CD4-positive, alpha-beta T cell treated with Interleukin-4 for 1 hour (primary cell): ENCODE data around the gene KCNG4.
"Not testable (repeated sequence)": the region's sequence is repeated elsewhere in the genome, so short reads cannot be mapped to it uniquely, and the experiment has no call there.

Experiments
- DNase-seq, 2 donors: peaks; one replicate each; pipeline ENCODE4 v3.0.0-alpha.2; 2020 to 2022

Gene KCNG4

DNA sequence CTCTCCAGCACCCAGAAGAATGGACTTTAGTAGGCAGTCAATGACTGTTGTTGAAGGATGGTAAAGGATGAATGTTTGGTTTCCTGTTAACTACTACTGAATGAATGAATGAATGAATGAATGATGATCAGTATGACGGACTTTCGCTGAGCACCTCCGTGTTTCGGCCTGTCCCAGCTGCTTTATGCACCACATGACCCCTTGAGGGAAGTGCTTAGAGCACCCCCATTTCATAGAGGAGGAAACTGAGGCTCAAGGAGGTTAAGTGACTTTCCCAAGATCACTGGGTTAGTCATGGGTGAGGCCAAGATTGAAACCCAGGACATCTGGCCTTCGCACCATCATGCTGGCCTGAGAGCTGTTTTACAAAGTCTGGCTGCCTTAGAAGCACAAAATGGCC is 6.8 kb downstream of the KCNG4 start:
- no peak for DNase-seq

DNA sequence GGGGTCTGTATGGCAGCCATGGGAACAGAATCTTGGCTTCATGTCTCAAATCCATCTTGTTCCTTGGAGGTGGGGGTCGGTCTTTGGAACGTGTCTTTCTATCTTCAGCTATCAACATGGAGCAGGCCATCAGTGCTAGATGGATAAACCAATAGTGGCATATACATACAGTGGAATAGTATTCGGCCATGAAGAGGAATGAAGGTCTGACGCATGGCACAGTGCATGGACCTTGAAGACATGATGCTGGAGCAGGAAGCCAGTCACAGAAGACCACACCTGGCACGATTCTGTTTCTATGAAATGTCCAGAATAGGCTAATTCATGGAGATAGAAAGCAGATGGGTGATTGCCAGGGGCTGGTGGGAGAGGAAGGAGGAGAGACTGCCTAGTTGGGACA is 7.8 kb downstream of the KCNG4 start:
- no peak for DNase-seq

DNA sequence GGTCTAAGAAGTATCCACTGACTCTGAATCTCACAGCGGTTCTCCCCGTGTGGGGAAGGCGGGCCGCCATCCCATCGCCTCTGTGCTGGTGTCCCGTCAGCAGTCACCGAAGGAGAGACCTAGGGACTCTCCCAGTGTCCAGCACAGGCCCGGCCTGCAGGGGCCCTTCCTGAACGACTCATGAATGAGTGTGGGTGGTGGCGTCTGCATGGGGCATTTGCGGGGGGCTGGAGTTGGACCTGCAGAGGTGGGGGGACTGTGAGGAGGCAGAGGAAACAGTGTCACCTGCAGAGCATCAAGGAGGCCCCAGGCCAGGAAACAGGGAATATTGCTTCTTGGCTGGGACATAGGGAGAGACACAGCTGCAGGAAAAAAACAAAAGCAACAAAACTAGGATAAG is 10.3 kb downstream of the KCNG4 start:
- no peak for DNase-seq

GRCh38 chr16:84228256-84228838 is 11.5 kb downstream of the KCNG4 start:
- no peak for DNase-seq

DNA sequence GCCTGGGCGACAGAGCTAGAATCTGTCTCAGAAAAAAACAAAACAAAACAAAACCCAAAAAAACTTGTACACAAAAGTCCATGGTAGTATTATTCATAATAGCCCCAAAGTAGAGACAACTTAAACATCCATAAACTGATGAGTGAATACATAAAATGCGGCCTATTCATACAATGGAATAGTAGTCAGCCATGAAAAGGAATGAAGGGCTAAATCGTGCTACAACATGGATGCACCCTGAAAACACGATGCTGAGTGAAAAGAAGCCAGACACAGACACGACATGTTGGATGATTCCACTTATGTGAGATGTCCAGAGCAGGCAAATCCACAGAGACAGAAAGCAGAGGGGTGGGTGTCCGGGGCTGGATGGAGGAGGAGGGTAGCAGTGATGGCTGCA is 12.3 kb downstream of the KCNG4 start:
- DNase-seq, result no peak

- no peak for DNase-seq
These were observed 13.8 kb downstream of the KCNG4 start for GRCh38 chr16:84226026-84226425.

DNA sequence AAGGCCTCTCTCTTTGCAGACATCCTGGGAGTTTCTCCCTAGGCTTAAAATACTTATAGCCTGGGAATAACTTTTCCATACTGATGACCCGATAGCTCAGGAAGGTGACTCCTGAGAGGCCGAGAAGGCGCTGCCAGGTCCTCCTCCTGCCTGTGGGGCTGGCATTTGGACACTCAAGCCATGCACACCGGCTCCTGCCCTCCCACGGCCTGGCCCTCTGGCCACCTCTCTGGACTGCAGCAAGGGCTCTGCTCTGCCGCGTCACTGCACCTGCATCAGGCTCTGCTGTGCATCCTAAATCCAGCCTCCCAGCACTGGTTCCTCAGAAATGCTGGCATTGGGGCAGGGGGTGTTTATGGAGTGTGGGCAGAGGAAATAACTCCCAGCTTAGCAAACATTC is 14.2 kb downstream of the KCNG4 start:
- DNase-seq, result no peak

DNA sequence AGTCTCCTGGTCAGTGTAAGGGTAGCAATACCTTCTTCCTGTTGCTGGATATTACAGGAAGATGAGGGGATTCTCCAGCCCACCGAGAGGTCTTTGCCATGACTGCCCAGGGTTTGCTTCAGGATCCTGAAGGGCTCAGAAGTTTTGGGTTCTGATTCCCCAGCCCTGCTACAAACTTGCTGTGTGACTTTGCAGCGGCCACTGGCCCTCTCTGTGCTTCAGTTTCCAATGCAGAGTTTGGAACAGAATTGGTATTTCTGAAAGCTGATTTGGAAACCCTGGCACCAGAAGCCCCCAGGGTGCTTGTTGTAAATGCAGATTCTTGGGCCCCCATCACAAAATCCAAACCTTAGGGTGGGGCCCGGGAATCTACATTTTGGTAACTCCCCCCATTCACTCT is 14.7 kb downstream of the KCNG4 start:
- DNase-seq, result no peak

DNA sequence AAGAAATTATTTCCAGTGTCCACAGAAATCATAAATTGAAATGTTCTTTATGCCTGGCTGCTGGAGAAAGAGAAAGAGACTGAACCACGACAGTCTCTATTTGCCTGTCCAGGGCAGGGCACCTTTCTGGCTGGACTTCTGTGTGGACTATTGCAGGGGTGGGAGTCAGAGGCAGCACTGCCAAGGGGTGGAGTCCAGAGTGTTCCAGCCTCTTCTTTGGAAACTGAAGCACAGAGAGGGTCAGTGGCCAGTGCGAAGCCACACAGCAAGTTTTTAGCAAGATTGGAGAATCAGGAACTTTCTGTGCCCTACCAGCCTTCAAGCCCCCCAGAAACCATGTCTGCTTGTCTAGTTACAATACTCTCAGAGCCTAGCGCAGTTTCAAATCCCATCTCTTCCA is 15.3 kb downstream of the KCNG4 start:
- DNase-seq, result no peak

GRCh38 chr16:84223456-84223855 is 16.4 kb downstream of the KCNG4 start:
- DNase-seq, result no peak

DNA sequence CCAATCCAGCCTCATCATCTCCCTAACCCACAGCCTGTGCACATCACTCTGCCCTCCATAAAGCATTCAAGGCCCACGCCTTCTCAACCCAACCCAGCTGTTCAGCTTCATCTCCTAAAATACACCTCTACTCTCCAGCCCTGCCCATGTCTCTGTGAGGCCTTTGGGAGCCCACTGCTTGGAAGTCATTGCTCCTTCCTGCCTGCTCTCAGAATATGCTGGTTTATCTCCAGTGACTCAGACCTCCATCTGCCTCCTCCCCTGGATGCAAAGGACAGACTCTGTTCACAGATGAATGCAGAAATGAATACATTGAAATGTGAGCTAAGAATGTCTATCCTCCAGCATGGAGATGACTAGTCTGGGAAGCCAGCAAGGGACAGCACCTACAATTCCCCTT is 19.0 kb downstream of the KCNG4 start:
- DNase-seq, result no peak

GRCh38 chr16:84218956-84219355 is 20.9 kb downstream of the KCNG4 start:
- DNase-seq, result no peak

DNA sequence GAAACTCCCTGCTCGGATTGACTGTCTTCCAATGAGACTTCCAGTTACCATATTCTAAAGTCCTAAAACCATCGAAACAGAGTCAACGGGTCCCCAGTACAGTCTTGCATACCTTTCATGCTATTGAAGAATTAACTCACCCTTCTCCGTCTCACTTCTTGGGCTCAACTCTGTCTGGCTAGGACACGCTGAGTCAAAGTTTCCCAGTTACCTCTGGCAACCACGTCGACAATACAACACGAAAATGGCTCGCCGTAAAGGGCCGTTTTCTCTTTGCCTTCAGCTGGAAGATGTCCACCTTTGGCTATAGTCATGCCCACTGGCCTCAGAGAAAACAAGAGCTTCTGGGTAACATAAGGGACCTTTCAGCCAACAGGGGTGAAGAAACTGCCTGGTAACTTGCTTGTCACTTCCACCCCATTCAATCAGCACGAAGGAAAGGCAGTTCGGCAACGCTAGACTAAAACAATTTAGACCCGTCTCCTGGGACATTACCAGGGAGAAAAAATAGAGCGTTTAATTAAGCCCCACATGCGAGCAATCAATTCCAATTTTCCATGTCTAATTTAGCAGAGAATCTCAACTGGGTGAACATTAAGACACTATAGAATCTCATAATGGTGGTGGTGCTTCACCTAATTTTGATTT is 21.5 kb downstream of the KCNG4 start:
- no peak for DNase-seq

DNA sequence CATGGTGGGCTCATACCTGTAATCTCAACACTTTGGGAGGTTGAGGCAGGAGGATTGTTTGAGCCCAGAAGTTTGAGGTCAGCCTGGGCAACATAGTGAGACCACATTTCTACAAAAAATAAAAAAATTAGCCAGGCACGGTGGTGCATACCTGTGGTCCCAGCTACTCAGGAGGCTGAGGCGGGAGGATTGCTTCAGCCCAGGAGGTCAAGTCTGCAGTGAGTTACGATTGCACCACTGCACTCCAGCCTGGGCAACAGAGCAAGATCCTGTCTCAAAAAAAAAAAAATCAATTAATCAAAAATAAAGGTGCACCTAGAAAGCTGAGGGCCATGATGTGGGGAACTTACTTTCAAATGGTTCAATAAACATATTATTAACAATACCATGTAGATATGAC is 23.7 kb downstream of the KCNG4 start:
- not testable (repeated sequence) for DNase-seq

- no peak for DNase-seq
These were observed 24.3 kb downstream of the KCNG4 start for GRCh38 chr16:84215531-84215930.

GRCh38 chr16:84214451-84215066 is 25.3 kb downstream of the KCNG4 start:
- no peak for DNase-seq

GRCh38 chr16:84212631-84213030 is 27.2 kb downstream of the KCNG4 start:
- no peak for DNase-seq

GRCh38 chr16:84212154-84212553 is 27.7 kb downstream of the KCNG4 start:
- DNase-seq, result no peak

DNA sequence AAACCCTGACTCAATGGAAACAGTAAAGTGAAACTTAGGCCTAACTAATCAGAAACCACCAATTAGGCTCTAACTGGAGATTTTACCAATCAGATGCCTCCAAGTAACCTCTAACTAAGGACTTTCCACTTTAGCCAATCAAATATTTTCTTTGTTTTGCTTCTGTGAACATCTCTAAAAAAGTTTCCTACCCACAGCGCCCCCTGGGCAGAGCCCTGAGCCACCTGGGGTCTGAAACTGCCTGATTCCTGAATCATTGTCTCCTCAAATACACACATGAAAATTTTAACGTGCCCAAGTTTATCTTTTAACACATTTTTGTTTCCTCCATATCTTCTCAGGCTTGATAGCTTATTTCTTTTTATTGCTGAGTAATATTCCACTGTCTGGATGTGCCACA is 29.8 kb downstream of the KCNG4 start:
- no peak for DNase-seq

- no peak for DNase-seq
These were observed 31.9 kb downstream of the KCNG4 start for GRCh38 chr16:84207879-84208278.

- no peak for DNase-seq
These were observed 32.6 kb downstream of the KCNG4 start for GRCh38 chr16:84207251-84207650.

- no peak for DNase-seq
These were observed 33.7 kb downstream of the KCNG4 start for GRCh38 chr16:84205976-84206691.

DNA sequence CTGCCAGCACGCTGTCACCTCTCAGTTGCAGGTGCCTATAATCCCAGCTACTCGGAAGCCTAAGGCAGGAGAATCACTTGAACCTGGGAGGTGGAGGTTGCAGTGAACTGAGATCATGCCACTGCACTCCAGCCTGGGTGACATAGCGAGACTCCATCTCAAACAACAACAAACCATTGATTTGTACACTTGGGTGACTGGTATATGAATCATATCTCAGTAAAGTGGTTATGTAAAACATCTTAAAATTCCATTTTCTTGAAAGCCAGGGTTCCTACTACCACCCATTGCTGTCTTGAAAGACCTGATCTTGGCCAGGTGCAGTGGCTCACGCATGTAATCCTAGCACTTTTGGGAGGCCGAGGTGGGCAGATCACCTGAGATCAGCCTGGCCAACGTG is 34.7 kb downstream of the KCNG4 start:
- DNase-seq, result not testable (repeated sequence)

- not testable (repeated sequence) for DNase-seq
These were observed 35.3 kb downstream of the KCNG4 start for GRCh38 chr16:84204551-84204950.
